ENCODE results near the gene CDCP2.

Gene CDCP2

DNA sequence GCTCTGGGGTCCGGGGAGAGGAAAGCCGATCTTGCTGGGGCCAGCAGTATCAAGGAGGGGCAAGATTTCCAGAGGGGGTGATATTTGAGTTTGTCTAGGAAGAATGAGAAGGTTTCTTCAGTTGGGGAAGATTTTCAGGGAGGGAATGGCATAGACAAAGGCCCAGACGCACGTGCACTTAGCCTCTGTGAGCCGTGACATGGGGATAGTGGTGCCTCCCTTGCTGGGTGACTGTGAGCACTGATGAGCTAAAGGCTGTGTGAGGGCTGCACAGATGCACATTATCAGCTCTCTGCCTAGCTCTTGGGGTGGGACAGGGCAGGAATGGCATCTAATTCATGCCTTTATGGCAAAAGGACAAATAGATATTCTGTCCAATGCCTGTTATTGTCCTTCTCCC is 1.8 kb downstream of the CDCP2 start:
- Histone ChIP-seq H3K27me3 (ENCODE audit: control insufficient read depth in 1 of 2, insufficient read depth in 2 of 2, low read length in 2 of 2) (no peaks in the 10 kb centered on the region), H3K4me3 (ENCODE audit: low read depth in 1 of 2, low read length in 2 of 2) (no peak overlapping the region), H3K27ac (ENCODE audit: low read depth, low read length) (no peak overlapping the region), H3K4me1 (ENCODE audit: insufficient read depth, low read length) (no peaks in the 10 kb centered on the region), H3K36me3 (ENCODE audit: insufficient read depth, low read length) (no peaks in the 10 kb centered on the region), H3K9me3 (ENCODE audit: low read length) (no peaks in the 10 kb centered on the region), H3K9ac (ENCODE audit: low read length) (no peak overlapping the region)

DNA sequence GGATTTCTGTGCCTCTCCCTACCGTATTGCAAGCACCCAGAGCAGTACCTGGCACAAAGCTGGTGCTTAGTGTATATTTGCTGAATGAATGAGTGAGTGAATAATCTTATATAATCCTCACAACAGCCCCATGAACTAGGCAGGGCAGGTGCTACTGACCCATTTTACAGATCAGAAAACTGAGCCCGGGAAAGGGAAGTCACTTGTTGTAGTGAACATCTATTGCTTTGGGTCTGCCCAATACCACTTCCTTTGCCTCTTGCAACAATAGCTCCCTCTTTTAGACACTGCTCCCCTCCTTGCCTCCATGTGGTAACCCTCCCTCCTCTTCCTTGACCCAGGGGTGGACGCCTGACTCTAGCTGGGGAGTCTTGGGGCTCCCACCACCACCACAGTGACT is 3.1 kb downstream of the CDCP2 start:
- no peak overlapping the region for H3K4me3 ChIP-seq (ENCODE audit: low read depth in 1 of 2, low read length in 2 of 2)
- H3K36me3 ChIP-seq (ENCODE audit: insufficient read depth, low read length) = no peaks in the 10 kb centered on the region
- H3K4me1 ChIP-seq (ENCODE audit: insufficient read depth, low read length) = no peaks in the 10 kb centered on the region
- no peak overlapping the region for H3K9ac ChIP-seq (ENCODE audit: low read length)
- no peaks in the 10 kb centered on the region for H3K9me3 ChIP-seq (ENCODE audit: low read length)
- H3K27me3 ChIP-seq (ENCODE audit: control insufficient read depth in 1 of 2, insufficient read depth in 2 of 2, low read length in 2 of 2) = no peaks in the 10 kb centered on the region
- H3K27ac ChIP-seq (ENCODE audit: low read depth, low read length) = no peak overlapping the region

DNA sequence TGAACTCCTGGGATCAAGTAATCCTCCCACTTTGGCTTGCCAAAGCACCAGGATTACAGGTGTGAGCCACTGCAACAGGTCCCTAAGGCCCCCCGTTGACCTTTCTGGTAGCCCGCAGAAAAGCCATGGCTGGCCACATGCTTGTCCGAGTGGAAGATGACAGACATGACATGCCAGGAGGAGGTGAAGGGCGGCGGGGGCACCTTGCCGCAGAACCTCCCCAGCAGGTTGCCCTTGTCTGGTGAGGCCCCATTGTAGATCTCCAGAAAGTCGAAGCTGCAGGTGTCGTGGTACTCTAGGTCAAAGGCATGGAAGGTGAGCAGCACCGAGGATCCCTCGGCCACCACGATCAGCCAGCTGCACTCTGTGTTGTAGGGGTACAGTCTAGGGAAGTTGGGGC is 8.4 kb downstream of the CDCP2 start:
- Histone ChIP-seq H3K9me3 (ENCODE audit: low read length) (no peaks in the 10 kb centered on the region), H3K4me1 (ENCODE audit: insufficient read depth, low read length) (no peaks in the 10 kb centered on the region), H3K4me3 (ENCODE audit: low read depth in 1 of 2, low read length in 2 of 2) (no peak overlapping the region), H3K27ac (ENCODE audit: low read depth, low read length) (no peak overlapping the region), H3K27me3 (ENCODE audit: control insufficient read depth in 1 of 2, insufficient read depth in 2 of 2, low read length in 2 of 2) (no peaks in the 10 kb centered on the region), H3K9ac (ENCODE audit: low read length) (no peak overlapping the region), H3K36me3 (ENCODE audit: insufficient read depth, low read length) (no peaks in the 10 kb centered on the region)

DNA sequence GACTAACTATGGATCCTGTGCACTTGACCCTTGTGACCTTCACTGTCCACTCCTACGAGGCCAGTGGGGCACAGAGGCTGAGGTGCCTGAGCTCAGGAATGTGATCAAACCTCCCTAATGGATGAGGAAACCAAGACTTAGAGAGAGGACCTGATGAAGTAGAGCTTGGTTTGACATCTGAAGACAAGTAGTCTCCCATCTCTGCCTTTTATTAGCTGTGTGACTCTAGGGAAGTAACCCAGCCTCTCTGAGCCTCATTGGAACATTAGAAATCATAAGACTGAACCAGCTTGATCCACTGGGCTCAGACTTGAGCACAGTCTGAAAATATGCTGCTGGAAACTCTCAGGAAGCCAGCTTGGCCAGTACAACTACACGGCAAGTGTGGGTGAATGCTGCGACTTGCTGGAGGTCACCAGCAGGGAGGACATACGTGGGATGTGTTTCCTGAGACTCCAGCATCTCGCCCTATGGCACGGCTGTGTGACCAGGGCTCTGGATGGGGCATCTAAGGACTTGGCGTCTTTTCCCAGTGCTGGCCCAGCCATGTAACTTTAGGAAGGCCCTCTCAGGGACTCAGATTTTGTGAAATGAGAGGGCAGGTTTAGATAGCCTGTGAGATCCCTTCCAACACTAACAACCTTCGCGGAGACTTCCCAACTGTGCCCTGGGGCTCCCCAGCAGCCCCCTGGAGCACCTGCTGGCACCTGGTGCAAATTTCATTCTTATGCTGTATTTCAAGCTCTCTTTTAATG is 10.5 kb downstream of the CDCP2 start:
- H3K9me3 ChIP-seq (ENCODE audit: low read length) = no peaks in the 10 kb centered on the region
- no peaks in the 10 kb centered on the region for H3K4me1 ChIP-seq (ENCODE audit: insufficient read depth, low read length)
- H3K27me3 ChIP-seq (ENCODE audit: control insufficient read depth in 1 of 2, insufficient read depth in 2 of 2, low read length in 2 of 2) = no peaks in the 10 kb centered on the region
- H3K36me3 ChIP-seq (ENCODE audit: insufficient read depth, low read length) = no peaks in the 10 kb centered on the region
- H3K4me3 ChIP-seq (ENCODE audit: low read depth in 1 of 2, low read length in 2 of 2) = no peak overlapping the region
- H3K9ac ChIP-seq (ENCODE audit: low read length) = no peak overlapping the region
- no peak overlapping the region for H3K27ac ChIP-seq (ENCODE audit: low read depth, low read length)

DNA sequence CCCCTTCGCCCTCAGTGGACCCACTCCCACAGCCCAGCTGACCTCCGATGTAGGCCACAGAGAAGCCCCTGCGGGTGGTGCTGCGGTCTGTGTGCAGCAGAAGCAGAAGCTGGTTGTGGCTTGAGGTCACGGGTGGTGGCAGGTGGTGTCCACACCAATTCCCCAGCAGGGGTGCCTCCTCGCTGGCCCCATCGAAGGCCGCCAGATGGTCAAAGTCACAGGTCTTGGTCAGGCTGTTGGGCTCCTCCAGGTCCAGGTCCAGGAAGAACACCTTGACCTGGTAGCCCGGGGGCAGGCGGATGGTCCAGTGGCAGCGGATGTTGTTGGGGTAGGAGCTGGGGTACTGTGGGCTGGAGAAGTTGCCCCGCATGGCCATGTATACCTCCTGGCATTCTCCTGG is 13.1 kb downstream of the CDCP2 start:
- no peak overlapping the region for H3K4me3 ChIP-seq (ENCODE audit: low read depth in 1 of 2, low read length in 2 of 2)
- no peak overlapping the region for H3K27ac ChIP-seq (ENCODE audit: low read depth, low read length)
- no peaks in the 10 kb centered on the region for H3K36me3 ChIP-seq (ENCODE audit: insufficient read depth, low read length)
- H3K27me3 ChIP-seq (ENCODE audit: control insufficient read depth in 1 of 2, insufficient read depth in 2 of 2, low read length in 2 of 2) = no peaks in the 10 kb centered on the region
- no peaks in the 10 kb centered on the region for H3K4me1 ChIP-seq (ENCODE audit: insufficient read depth, low read length)
- H3K9me3 ChIP-seq (ENCODE audit: low read length) = no peaks in the 10 kb centered on the region
- no peak overlapping the region for H3K9ac ChIP-seq (ENCODE audit: low read length)

DNA sequence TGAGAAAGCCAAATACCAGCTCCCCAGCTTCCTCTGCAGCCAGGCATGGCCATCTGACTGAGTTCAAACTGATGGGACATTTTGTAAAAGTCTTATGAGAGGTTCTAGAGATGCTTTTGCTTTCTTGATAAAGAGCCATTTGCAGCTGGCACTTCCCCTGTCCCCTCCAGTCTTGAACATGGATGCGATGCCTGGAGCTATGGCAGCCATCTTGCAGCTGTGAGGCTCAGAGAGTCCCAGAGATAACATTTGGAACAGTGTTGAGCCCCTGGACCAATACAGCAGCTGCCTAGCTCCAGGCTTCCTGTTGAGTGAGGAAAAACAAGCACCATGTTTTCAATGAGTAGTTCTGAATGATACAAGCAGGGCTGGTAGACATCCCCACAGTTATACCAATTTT is 13.8 kb downstream of the CDCP2 start:
- Histone ChIP-seq H3K4me1 (ENCODE audit: insufficient read depth, low read length) (no peaks in the 10 kb centered on the region), H3K9me3 (ENCODE audit: low read length) (no peaks in the 10 kb centered on the region), H3K4me3 (ENCODE audit: low read depth in 1 of 2, low read length in 2 of 2) (no peak overlapping the region), H3K9ac (ENCODE audit: low read length) (no peak overlapping the region), H3K36me3 (ENCODE audit: insufficient read depth, low read length) (no peaks in the 10 kb centered on the region), H3K27ac (ENCODE audit: low read depth, low read length) (no peak overlapping the region), H3K27me3 (ENCODE audit: control insufficient read depth in 1 of 2, insufficient read depth in 2 of 2, low read length in 2 of 2) (no peaks in the 10 kb centered on the region)

DNA sequence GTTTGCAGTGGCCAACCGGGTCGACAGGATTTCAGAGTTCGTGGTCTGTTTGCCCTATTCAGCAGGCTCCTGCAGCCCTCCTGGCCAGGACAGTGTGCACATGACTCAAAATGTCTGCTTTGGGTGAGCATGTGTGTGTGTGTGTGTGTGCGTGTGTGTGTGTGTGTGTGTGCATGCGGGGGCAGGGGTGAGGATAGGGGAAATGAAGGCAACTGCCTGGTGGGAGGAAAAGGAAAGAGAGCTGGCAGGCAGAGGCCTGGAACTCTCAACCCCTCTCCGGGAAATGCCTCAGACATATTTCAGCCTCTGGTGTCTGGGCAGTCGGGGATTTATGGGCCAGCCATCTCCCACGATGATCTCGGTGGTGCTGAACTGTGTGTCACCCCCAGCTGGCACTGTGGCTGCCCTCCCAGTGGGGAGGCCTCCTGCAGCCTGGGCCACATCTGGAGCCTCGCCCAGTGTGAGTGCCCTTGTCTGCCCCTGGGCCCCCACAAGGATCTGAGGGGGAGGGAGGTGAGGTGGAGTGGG is 15.2 kb downstream of the CDCP2 start:
- Histone ChIP-seq H3K4me1 (ENCODE audit: insufficient read depth, low read length) (no peaks in the 10 kb centered on the region), H3K27ac (ENCODE audit: low read depth, low read length) (no peak overlapping the region), H3K9ac (ENCODE audit: low read length) (no peak overlapping the region), H3K27me3 (ENCODE audit: control insufficient read depth in 1 of 2, insufficient read depth in 2 of 2, low read length in 2 of 2) (no peaks in the 10 kb centered on the region), H3K36me3 (ENCODE audit: insufficient read depth, low read length) (no peaks in the 10 kb centered on the region), H3K9me3 (ENCODE audit: low read length) (no peaks in the 10 kb centered on the region), H3K4me3 (ENCODE audit: low read depth in 1 of 2, low read length in 2 of 2) (no peak overlapping the region)

DNA sequence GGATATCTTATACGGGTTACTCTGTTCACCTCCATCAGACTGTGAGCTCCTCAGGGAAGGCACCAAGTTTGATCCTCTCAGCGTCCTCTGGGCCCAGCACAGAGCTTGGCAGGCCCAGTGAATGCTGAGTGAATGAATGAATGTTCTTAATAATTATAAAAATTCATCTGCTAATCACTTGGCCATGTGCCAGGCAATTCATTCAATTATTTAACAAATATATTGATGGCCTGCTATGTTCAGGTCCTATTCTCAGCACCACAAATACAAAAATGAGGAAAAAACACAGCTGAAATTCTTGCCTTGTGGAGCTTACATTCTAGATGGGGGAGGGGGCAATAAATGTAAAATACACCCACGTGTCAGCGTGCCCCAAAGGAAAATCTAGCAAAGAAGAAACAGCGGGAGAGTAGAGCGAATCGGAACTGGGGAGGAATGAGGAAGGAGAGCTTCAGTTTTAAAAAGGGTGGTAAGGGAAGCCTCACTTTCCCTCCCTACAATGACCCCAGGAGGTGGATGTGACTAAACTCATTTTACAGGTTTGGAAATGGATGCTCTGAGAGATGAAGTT is 15.8 kb downstream of the CDCP2 start:
- Histone ChIP-seq H3K27me3 (ENCODE audit: control insufficient read depth in 1 of 2, insufficient read depth in 2 of 2, low read length in 2 of 2) (no peaks in the 10 kb centered on the region), H3K9ac (ENCODE audit: low read length) (no peak overlapping the region), H3K36me3 (ENCODE audit: insufficient read depth, low read length) (no peaks in the 10 kb centered on the region), H3K4me1 (ENCODE audit: insufficient read depth, low read length) (no peaks in the 10 kb centered on the region), H3K4me3 (ENCODE audit: low read depth in 1 of 2, low read length in 2 of 2) (no peak overlapping the region), H3K27ac (ENCODE audit: low read depth, low read length) (no peak overlapping the region), H3K9me3 (ENCODE audit: low read length) (no peaks in the 10 kb centered on the region)

DNA sequence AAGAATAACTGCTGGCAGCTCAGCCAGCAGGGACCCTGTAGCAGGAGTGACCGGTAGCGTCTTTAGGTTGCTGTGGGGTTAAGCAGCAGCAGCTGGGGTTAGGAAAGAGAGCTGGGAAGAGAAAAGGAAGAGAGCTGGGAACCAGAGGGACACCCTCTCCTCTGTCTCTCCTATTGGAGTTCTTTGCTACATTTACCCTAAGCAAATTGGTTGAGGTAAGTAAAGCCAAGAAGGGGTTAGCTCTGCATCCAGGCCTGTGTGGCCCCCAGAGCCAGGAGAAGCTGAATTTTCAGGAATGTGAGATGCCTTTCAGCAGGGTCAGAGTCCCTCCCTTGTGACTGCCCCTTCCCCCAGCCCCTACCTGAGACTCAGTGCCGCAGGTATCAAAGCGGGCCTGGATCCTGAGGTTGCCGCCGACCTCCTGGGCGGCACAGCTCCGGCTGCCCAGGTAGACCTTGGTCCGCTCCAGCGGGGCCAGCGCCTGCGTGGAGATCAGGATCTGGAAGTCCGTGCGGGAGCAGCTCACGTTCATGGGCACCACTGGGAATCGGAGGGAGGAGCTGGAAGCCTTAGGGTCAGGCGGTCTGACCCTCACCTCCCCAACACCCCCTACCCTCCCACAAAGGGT is 16.4 kb downstream of the CDCP2 start:
- H3K4me1 ChIP-seq (ENCODE audit: insufficient read depth, low read length) = no peaks in the 10 kb centered on the region
- H3K27me3 ChIP-seq (ENCODE audit: control insufficient read depth in 1 of 2, insufficient read depth in 2 of 2, low read length in 2 of 2) = no peaks in the 10 kb centered on the region
- no peak overlapping the region for H3K4me3 ChIP-seq (ENCODE audit: low read depth in 1 of 2, low read length in 2 of 2)
- no peak overlapping the region for H3K27ac ChIP-seq (ENCODE audit: low read depth, low read length)
- H3K9me3 ChIP-seq (ENCODE audit: low read length) = no peaks in the 10 kb centered on the region
- no peaks in the 10 kb centered on the region for H3K36me3 ChIP-seq (ENCODE audit: insufficient read depth, low read length)
- no peak overlapping the region for H3K9ac ChIP-seq (ENCODE audit: low read length)

DNA sequence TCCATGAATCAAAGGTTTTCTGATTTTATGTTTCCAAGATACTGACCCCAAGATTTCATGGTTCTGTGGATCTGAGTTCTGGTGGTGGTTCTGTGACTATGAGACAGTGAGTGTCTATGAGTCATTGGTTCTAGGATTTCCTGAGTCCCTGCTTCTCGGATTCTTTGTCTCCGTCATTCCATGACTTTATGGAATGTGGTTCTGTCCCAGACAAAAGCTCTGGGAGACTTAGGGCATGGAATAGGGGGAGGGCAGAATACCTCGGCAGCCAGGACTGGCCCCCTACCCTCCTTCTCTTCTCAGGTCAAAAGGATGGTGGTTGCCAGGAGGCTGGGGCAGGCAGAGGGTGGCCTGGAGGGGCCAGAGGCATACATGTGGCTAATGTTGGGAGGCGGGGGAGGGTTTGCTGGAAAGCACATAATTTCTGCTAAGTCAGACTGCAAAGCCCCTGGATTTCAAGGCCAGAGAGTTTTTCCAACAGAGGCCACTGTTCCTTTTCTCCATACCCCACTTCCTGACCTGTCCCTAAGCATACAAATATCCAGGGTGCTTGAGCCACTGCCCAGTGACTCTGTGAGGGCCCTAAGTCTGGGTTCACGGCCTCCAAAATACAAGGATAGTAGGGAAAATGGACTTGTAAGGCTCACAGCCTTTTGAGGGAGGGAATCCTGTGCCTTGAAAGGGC is 17.2 kb downstream of the CDCP2 start:
- H3K4me1 ChIP-seq (ENCODE audit: insufficient read depth, low read length) = no peaks in the 10 kb centered on the region
- no peaks in the 10 kb centered on the region for H3K9me3 ChIP-seq (ENCODE audit: low read length)
- no peak overlapping the region for H3K27ac ChIP-seq (ENCODE audit: low read depth, low read length)
- H3K9ac ChIP-seq (ENCODE audit: low read length) = no peak overlapping the region
- H3K36me3 ChIP-seq (ENCODE audit: insufficient read depth, low read length) = no peaks in the 10 kb centered on the region
- H3K27me3 ChIP-seq (ENCODE audit: control insufficient read depth in 1 of 2, insufficient read depth in 2 of 2, low read length in 2 of 2) = no peaks in the 10 kb centered on the region
- no peak overlapping the region for H3K4me3 ChIP-seq (ENCODE audit: low read depth in 1 of 2, low read length in 2 of 2)

DNA sequence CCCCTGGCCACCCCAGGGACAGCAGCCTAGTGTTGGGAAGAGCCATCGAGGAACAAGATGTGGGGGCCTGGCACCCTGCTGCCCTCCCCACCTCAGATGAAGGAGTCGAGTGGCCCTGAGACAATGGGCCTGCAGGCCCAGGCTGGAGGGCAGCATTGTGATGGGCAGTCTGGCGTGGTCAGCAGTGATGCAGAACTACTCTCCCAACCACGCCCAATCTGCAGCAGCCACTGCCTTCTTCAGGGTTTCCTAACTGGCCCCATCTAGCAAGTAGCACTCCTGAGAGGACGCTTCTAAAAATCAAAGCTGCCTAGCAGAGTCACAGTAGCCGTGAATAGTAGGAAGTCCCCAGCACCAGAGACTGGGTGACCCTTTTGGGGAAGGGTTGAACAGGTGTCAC is 18.5 kb downstream of the CDCP2 start:
- Histone ChIP-seq H3K36me3 (ENCODE audit: insufficient read depth, low read length) (no peaks in the 10 kb centered on the region), H3K27ac (ENCODE audit: low read depth, low read length) (no peak overlapping the region), H3K9ac (ENCODE audit: low read length) (no peak overlapping the region), H3K4me1 (ENCODE audit: insufficient read depth, low read length) (no peaks in the 10 kb centered on the region), H3K27me3 (ENCODE audit: control insufficient read depth in 1 of 2, insufficient read depth in 2 of 2, low read length in 2 of 2) (no peaks in the 10 kb centered on the region), H3K4me3 (ENCODE audit: low read depth in 1 of 2, low read length in 2 of 2) (no peak overlapping the region), H3K9me3 (ENCODE audit: low read length) (no peaks in the 10 kb centered on the region)

Measured in muscle layer of colon (tissue), 2 donors.